IPS-NIHi7 (cell line): ENCODE data around the gene RGN.
"Not testable (repeated sequence)": the region's sequence is repeated elsewhere in the genome, so short reads cannot be mapped to it uniquely, and the experiment has no call there.

Experiments used
- DNase-seq: peaks from one replicate; pipeline ENCODE4 v3.0.0; 2012; ENCODE audit warnings: mixed read lengths; ENCODE audit errors: extremely low spot score

Gene RGN

DNA sequence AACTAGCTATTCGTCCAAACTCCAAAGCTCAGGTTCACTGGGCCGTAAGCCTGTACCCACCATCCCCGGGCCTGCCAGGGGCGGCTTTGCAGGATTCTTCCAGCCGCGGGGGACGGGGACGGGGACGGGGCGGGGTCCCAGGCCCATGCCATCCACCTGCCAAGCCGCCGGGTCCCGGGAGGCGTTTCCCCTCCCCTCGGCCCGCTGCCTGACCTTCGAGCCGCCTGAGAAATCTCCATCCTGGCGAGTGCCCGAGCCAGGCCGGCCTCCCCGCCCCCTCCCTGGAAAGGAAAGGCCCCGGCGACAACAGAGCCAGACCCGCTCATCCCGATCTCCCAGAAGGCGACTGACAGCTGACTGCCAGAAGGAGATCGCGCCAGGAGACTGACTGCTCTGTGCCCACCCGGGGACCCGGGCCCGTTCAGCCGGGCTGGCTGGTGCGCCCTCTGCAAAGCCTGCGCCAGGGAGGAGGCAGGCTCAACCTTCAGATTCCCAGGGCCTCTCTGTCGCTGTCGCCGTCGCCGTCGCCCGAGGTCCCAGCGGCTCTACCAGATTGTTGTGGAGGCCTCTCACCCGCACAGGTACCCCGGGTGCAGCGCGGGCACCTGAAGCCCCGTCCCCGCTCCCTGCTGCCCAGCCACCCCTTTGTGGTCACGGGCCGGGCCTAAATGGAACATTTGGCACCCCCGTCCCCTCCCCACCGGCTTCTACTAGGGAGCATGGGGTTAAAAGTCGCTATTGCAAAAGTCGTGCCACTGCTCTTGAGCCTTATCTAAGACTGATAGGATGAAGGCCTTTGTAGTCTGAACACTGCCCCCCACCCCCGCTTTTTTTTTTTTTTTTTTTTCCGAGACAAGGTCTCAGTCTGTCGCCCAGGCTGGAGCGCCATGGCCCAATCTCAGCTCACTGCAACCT is at the start of gene RGN:
Gene RGN, plus strand, starts transcription at position 315 of the 915 bp plus-strand sequence. CDS start 2,702 bp downstream, outside the sequence.
- DNase-seq: peak; percentile 58

DNA sequence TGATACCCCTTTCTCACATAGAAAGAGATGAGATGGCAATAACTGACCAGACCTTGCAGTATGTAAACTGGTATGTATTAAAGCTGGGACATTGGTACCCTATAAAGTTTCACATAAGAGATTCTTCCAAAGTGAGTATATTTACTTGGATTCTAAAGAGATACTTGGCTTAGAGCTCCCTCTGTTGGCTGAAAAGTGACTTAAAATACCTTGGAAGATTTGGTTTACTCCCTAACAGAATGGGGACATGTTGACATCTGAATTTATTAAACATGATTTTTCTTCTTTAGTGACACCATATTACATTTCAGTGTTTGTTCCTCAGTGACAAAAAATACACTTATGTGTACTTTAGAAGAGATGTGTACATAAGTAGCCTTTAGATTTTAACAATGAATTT is 47.9 kb upstream of the RGN start:
- peak; percentile 67 for DNase-seq

DNA sequence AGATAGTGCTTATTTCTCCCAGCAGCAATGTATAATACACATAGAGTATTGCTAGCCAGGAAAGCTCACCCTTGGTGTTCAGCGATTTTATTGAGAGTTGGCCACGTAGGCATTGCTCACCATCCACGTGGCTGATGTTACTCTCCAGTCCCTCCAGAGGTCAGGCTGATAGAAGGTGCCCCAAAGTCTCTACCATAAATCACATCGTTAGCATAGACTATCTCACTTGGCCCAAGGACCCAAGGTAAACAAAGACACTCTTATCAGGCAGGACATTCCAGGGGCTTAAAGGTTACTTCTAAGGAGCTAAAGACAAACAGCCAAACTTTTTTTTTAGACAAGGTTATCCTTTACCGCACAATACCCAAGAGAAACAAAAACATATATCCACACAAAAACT is 30.3 kb upstream of the RGN start:
- peak; percentile 38 for DNase-seq

DNA sequence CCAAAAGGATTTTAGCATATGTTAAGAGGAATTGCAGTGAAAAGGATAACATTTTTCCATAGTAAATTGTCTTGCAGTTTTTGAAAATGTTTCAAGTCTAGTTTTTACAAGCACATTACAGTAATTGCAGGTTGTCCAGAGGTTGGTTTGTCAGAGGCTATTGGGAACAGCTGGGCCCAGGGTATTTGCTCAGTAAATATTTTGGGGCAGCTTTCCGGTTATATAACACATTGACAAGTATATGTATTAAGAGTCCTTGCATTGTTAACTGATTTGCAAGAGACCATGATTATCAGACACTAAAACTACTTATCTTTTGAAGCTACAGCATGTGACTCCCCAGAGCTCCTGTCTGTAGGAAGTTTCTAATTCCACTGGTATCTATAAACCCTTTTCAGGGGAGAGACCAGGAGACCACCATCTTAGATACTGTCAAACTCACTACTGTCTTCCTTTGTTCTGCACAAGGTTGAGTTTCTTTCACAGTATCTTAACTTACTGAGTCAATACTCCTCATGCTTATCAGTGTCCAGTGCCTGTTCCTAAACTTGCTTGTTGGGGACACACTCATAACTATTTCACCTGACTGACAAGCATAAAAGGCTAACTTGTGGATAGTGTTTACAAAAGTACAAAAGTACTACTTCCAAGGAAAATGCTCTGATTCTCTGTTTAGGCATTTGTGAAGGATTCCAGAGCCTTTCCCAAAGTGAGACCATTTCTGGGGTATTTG is 18.9 kb upstream of the RGN start:
- no peak for DNase-seq

DNA sequence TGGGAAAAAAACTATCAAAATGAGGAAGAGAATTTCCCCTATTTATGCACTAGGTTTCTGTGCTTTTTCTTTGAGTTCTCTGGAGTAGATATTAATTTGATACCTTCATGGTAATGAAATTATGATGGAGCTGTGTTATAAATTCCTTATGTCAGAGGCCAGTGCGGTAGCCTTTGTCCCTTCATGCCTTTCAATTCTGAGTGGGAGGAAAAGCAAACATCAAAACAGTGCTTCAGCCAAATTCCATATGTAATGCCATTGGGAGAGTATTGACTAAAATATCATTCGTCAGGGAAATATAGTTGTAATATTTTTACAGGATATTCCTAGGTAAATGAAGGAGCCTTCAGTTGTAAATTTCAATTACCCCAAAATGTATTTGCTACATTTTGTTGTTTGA is 17.5 kb upstream of the RGN start:
- DNase-seq: no peak

DNA sequence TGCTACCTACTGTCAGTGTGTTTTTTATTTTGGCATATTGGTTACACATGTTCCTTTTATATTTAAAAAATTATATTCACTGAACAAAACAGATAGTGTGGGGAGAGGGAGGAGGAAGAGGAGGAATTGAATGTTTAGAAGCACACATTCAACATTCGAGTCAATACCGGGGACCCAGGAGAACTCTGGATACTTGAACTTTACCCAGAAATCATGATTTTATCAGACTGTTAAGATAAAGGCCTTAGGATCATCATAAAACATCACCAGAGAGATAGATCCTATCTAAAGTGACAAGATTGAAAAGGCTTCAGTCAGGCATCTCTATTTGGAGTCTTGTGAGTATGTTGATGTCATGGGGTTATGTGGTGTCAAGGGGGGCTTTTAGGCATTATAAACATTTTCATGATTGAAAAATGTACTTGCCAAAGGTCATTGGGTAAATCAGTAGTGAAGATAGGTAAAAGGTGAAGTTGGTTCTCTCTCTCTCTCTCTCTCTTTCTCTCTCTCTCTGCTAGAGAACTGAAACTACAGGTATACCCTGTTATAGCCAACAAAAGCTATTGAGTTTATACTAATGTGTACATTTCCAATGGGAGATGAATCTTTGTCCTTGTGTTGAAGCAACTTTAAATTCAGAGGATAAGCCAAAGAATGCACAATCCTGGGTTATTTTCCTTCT is 16.9 kb upstream of the RGN start:
- no peak for DNase-seq

DNA sequence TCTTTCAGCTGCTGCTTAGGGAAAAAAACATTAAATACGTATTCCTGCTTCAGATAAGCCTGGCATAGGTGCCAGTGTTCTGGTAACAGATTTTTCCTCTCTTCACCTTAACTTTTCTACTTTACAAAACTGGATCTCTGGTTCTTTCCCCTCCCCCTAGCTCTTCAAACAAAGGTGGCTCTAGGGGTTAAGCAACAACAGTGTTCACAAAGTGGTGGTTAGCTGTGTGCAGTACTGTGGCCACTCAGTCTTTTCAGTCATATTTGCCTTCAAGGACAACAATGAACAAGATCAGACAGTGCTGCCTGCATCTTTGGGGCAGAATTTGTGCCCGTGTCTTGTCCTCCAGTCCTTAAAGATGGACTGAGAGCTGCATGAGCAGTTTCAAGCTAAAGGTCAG is 15.1 kb upstream of the RGN start:
- DNase-seq: no peak

DNA sequence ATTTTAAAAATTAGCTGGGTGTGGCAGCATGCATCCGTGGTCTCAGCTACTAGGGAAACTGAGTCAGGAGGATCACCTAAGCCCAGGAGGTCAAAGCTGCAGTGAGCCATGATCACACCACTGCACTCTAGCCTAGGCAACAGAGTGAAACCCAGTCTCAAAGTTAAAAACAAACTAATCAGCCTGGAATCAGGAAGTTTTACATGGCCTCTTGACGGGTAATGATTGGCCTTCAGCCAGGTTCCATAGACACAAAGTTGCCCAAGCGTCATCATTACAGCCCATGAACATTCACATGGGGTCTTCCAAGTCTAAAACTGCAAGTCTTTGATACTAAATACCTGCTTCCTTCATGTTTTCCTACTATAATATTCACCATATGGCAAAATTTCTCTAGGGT is 10.0 kb upstream of the RGN start:
- no peak for DNase-seq

DNA sequence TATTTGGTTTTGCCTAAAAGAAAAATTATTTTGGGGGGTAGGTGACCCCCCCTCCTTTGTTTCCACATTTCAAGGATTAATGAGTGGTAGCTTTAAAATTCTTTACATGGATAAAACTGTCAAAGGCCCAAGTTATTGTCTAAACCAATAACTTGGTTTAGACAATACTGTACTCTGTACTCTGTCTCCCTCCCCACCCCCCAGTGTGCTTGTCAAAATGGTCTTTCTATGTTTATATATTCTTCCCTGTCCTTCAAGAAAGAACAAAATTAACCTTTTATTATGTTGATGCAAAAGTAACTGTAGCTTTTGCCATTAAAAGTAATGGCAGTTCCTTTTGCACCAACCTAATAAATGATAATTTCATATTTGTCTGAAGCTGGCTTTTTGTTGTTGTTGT is 9.5 kb upstream of the RGN start:
- DNase-seq: no peak

DNA sequence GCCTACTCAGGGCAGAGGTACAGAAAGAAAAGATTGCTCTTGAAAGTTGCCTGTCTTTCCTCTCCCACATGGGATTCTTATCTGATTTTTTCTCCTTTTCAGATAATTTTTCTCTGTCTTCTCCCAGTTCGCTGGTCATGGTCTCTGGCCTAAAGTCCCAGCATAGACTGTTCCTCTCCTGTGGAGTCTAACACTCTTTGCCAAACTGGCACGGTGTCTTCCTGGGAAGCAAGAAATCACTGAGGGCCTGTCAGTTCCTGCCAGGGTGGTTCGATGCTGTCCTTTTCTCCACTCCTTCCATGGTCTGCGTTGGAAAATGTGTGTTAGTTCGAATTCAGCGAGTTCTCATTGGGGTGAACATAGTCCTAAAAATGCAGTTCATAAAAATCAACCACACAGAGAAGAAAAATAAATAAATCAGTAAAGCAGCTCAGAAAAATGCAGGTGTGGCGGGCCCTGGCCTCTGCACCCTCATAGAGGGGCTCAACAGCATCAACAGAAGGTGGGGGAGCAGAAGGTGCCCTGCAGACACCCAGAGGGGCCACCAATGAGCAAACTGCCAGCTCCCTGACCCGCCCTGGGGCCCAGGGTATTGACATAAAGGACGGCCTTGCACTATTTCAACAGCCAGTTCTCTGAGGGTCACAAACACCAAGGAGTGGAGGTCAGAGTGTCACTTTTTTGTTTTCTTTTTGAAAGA is 2.1 kb downstream of the RGN start:
- DNase-seq: no peak

DNA sequence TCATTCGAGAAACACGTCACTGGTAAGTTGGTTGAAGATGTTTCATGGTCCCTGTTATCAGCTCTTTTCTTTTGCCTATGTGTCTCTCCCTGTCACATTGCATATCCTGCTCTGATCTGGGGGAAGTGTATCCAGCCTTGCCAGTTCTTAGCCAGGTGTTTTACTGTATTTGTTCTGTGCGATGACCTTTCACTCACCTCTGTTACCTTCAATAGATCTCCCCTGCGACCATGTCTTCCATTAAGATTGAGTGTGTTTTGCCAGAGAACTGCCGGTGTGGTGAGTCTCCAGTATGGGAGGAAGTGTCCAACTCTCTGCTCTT is 2.6 kb downstream of the RGN start:
- DNase-seq: no peak

DNA sequence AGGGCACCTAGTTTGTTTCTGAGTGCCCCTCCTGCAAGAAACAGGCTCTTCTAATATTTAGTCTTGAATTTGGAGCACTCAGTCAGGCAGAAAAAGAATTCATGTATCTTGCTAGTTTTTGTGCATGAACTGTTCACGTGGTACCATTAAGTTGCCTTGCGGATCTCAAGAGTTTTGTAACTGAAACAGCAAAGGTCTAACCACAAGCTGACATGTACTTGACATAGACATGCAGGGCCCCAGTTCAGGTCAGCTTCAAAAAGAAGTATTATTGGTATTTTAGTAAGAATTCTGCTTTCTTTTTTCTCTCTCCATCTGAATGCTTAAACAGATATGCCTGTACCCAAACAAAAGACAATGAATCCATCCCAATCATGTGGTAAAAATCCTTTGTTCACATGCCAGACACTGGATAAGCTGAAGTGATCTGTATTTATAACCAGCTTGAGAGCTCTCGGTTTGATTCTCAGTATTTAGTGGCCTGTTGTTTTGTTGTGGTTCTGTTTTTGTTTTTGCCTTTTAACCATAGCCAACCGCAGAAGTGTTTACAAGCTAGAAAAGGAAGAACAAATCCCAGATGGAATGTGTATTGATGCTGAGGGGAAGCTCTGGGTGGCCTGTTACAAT is 13.0 kb downstream of the RGN start:
- DNase-seq: no peak

DNA sequence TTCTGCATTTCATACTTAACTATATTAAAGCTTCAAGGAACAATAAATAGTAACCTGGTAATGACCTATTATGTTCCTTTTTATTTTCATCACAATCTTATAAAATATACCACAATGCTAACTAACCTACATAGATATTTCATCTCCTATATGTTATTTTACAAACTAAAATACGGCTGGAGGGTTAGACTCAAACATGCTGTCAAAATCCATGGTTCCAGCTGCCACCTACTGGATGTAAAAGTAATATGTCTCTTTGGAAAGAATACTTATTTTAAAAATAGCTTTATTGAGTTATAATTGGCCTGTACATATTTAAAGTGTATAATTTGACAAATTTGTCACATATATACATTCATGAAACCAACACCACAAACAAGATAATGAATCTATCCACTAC is 15.0 kb downstream of the RGN start:
- DNase-seq: no peak

DNA sequence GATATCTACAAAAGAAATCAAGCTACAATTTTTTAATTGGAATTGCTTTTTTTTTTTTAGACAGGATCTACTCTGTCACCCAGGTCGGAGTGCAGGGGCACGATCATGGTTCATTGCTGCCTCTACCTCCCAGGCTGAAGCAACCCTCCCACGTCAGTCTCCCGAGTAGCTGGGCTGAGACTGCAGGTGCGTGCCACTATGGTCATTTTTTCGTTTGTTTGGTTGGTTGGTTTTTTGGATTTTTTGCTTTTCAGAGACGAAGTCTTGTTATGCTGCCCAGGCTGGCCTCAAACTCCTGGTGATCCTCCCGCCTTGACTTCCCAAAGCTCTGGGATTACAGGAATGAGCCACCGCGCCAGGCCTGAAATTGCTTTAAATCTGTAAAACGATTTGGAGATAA is 15.6 kb downstream of the RGN start:
- no peak for DNase-seq

DNA sequence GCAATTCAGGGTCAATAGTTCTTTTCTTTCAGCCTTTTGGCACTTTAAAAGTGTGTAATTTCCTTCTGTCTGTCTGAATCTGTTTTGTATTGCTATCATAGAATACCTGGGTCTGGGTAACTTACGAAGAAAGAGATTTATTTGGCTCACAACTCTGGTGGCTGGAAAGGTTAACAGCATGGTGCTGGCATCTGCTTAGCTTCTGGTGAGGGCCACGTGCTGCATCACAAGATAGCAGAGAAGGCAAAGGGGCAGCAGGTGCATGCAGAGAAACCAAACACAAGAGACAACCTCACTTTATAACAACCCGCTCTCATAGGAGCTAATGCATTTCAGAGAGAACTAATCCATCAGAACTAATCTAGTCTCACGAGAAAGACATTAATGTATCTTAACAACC is 18.8 kb downstream of the RGN start:
- no peak for DNase-seq

DNA sequence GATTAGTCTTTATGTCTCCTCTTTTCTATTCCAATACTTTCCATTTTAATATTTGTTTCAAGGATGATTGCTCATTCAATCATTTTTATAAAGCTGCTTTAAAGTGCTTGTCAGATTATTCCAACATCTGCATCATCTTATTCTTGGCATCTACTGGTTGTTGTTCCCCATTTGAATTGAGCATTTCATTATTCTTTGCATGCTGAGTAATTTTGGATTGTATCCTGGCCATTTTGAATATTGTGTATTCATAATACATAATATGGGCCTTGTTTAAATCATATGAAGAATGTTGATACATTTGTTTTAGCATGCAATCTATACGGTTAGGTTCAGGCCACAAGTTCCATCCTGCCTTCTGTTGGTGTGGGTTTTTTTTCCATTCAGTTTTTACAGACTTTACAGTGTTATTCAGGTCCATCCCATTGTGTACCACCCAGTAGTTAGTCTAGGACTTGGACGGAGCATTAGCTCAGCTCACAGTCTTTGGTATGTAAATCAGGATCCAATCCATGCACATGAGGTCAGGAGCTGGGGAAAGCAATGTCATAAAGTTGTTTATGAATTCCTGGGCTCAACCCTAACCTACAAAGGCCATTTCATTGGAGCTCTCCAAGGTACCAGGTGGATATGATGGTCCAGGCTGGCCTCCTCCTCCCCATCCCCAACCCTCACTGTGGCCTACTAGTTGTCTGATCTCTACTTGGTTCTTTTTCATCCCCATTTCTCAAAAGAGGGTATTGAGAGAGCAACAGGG is 20.3 kb downstream of the RGN start:
- no peak for DNase-seq

DNA sequence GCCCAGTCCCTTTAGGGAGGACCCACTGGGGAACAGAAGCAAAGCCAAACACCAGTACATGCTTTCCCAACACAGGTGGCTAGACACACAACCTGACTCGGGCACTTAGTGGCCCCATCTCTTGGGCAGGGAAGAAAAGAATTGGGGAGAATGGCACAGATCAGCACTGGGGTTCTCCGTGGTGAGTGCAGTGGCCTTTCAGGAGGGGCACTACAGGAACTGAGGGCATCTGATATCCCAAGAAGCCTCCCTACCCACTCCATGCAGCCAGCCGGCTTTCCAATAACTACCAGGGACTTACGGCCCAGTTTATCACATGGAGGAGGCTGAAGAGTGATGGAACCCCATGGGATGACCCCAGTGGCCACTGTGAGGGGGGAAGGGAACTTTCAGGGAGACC is 23.0 kb downstream of the RGN start:
- DNase-seq: no peak

DNA sequence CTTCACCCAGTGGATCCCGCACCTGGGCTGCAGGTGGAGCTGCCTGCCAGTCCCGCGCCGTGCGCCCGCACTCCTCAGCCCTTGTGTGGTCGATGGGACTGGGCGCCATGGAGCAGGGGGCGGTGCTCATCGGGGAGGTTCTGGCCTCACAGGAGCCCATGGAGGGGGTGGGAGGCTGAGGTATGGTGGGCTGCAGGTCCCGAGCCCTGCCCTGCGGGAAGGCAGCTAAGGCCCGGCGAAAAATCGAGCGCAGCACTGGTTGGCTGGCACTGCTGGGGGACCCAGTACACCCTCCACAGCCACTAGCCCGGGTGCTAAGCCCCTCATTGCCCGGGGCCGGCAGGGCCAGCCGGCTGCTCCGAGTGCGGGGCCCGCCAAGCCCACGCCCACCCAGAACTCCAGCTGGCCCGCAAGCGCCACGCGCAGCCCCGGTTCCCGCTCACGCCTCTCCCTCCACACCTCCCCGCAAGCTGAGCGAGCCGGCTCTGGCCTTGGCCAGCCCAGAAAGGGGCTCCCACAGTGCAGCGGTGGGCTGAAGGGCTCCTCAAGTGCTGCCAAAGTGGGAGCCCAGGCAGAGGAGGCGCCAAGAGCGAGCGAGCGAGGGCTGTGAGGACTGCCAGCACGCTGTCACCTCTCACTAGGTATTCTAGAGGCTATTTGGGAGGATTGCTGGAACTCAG is 32.8 kb downstream of the RGN start:
- DNase-seq: not testable (repeated sequence)

DNA sequence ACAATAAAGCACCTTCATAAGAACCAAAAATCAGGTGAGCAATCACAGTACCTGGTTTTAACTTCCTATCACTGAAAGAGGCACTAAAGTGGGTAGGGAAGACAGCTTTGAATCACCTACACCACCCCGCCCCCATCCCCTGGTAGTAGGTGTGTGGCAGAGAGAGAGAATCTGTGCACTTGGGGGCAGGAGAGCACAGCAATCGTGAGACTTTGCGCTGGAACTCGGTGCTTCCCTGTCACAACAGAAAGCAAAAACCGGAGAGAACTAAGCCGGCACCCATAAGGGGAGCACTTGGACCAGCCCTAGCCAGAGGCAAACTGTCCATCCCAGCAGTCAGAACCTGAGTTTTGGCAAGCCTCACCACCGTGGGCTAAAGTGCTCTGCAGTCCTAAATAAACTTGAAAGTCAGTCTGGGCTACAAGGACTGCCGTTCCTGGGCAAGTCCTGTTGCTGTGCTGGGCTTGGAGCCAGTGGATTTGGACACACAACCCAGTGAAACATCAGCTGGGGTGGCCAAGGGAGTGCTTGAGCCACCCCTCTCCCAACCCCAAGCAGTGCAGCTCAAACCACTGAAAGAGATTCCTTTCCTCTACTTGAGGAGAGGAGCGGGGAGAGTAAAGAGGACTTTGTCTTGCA is 34.2 kb downstream of the RGN start:
- DNase-seq: no peak
